Measurements from ENCODE around the gene B3GNT5.

The B3GNT5 gene

GRCh38 chr3:183265834-183266417 lies 12.9 kb downstream of the B3GNT5 start:
- DNase-seq (ENCODE audit: low read depth in 3 of 3) = peak in 2 of 3 donors; percentile 52 to 63

- no peak for DNase-seq (ENCODE audit: low read depth in 3 of 3)
Observed at GRCh38 chr3:183266454-183266853, 13.4 kb downstream of the B3GNT5 start.

GRCh38 chr3:183267140-183267539 lies 14.1 kb downstream of the B3GNT5 start:
- no peak for DNase-seq (ENCODE audit: low read depth in 3 of 3)

GRCh38 chr3:183268366-183268765 lies 15.3 kb downstream of the B3GNT5 start:
- no peak for DNase-seq (ENCODE audit: low read depth in 3 of 3)

- DNase-seq (ENCODE audit: low read depth in 3 of 3) = no peak
Observed at GRCh38 chr3:183269345-183269744, 16.3 kb downstream of the B3GNT5 start.

GRCh38 chr3:183270344-183270743 lies 17.3 kb downstream of the B3GNT5 start:
- no peak for DNase-seq (ENCODE audit: low read depth in 3 of 3)

- DNase-seq (ENCODE audit: low read depth in 3 of 3) = no peak
Observed at GRCh38 chr3:183272142-183272541, 19.1 kb downstream of the B3GNT5 start.

GRCh38 chr3:183272791-183273190 lies 19.7 kb downstream of the B3GNT5 start:
- no peak for DNase-seq (ENCODE audit: low read depth in 3 of 3)

GRCh38 chr3:183274609-183275008 lies 21.6 kb downstream of the B3GNT5 start:
- no peak for DNase-seq (ENCODE audit: low read depth in 3 of 3)

GRCh38 chr3:183275418-183275817 lies 22.4 kb downstream of the B3GNT5 start:
- no peak for DNase-seq (ENCODE audit: low read depth in 3 of 3)

- DNase-seq (ENCODE audit: low read depth in 3 of 3) = no peak
Observed at GRCh38 chr3:183275937-183276336, 22.9 kb downstream of the B3GNT5 start.

GRCh38 chr3:183277260-183277659 lies 24.2 kb downstream of the B3GNT5 start:
- no peak for DNase-seq (ENCODE audit: low read depth in 3 of 3)

GRCh38 chr3:183278479-183279088 lies 25.5 kb downstream of the B3GNT5 start:
- no peak for DNase-seq (ENCODE audit: low read depth in 3 of 3)

- no peak for DNase-seq (ENCODE audit: low read depth in 3 of 3)
Observed at GRCh38 chr3:183279371-183279770, 26.3 kb downstream of the B3GNT5 start.

- no peak for DNase-seq (ENCODE audit: low read depth in 3 of 3)
Observed at GRCh38 chr3:183281126-183281797, 28.2 kb downstream of the B3GNT5 start.

- DNase-seq (ENCODE audit: low read depth in 3 of 3) = no peak
Observed at GRCh38 chr3:183283886-183284285, 30.8 kb downstream of the B3GNT5 start.

- DNase-seq (ENCODE audit: low read depth in 3 of 3) = no peak
Observed at GRCh38 chr3:183284570-183284969, 31.5 kb downstream of the B3GNT5 start.

- no peak for DNase-seq (ENCODE audit: low read depth in 3 of 3)
Observed at GRCh38 chr3:183285318-183285717, 32.3 kb downstream of the B3GNT5 start.

GRCh38 chr3:183285828-183286457 lies 32.9 kb downstream of the B3GNT5 start:
- DNase-seq (ENCODE audit: low read depth in 3 of 3) = peak; percentile 88 to 97 (median 89)

GRCh38 chr3:183287301-183287971 lies 34.4 kb downstream of the B3GNT5 start:
- no peak for DNase-seq (ENCODE audit: low read depth in 3 of 3)

- DNase-seq (ENCODE audit: low read depth in 3 of 3) = no peak
Observed at GRCh38 chr3:183288117-183288516, 35.1 kb downstream of the B3GNT5 start.

- no peak for DNase-seq (ENCODE audit: low read depth in 3 of 3)
Observed at GRCh38 chr3:183290216-183290615, 37.2 kb downstream of the B3GNT5 start.

Data from stimulated activated CD4-positive, alpha-beta T cell treated with anti-CD3 and anti-CD28 coated beads, TNF-alpha, amount 100 ng/mL, for 48 hours (primary cell).